CD4-positive, alpha-beta T cell (primary cell): ENCODE results near the gene ERLEC1. TPM values are rescaled to one million over a fixed set of nuclear protein-coding genes. Genes with fewer than 3 reads are reported as not detected.
"Not testable (repeated sequence)": the region's sequence is repeated elsewhere in the genome, so short reads cannot be mapped to it uniquely, and the experiment has no call there.

Experiments used
- ATAC-seq: fragments of 200-7000 bp; cut with Tn5 transposase; one replicate; pipeline ENCODE4 v1.10.0; 2022; ENCODE audit warnings: mild to moderate bottlenecking; ENCODE audit not compliant: poor library complexity
- CTCF ChIA-PET: fragments of 350-600 bp; sonication (Branson Sonifier 250); formaldehyde crosslinking; loops from one replicate; lab custom pipeline; 2021; ENCODE audit warnings: antibody characterized with exemption, inconsistent platforms; lab: Charles Lee
- POLR2A ChIA-PET: fragments of 350-600 bp; sonication (Branson Sonifier 250); formaldehyde crosslinking; loops from one replicate; lab custom pipeline; 2021; ENCODE audit warnings: antibody characterized with exemption, inconsistent platforms; lab: Charles Lee
- DNase-seq, 14 experiments: peaks; one replicate each; pipeline ENCODE4 v3.0.0-alpha.2; 2013 to 2020; ENCODE audit warnings: mixed read lengths in 2 of 14
- H3K27ac ChIP-seq, 2 donors: one replicate each; pipeline versions ENCODE4 v1.5.1 to v1.7.0; 2013; ENCODE audit warnings: low read length in 2 of 2, low read depth in 1 of 2, mild to moderate bottlenecking in 1 of 2
- H3K27me3 ChIP-seq, 2 experiments: 1 replicate in 1 of 2; 2 replicates in 1 of 2; pipeline versions ENCODE4 v1.6.1 to v1.7.0; 2013; ENCODE audit warnings: low read length in 2 of 2, control low read depth in 1 of 2, mild to moderate bottlenecking in 1 of 2, moderate library complexity in 1 of 2; ENCODE audit not compliant: insufficient read depth in 2 of 2, control insufficient read depth in 1 of 2
- H3K36me3 ChIP-seq: one replicate; pipeline ENCODE4 v1.6.1; 2013; ENCODE audit warnings: low read length, control low read depth; ENCODE audit not compliant: insufficient read depth
- H3K4me1 ChIP-seq: one replicate; pipeline ENCODE4 v1.6.1; 2013; ENCODE audit warnings: low read length, control low read depth; ENCODE audit not compliant: insufficient read depth
- H3K4me3 ChIP-seq: one replicate; pipeline ENCODE4 v1.5.1; 2013; ENCODE audit warnings: mild to moderate bottlenecking, low read length, moderate library complexity
- H3K9me3 ChIP-seq, 2 experiments: 1 replicate in 1 of 2; 2 replicates in 1 of 2; pipeline versions ENCODE4 v1.6.1 to v1.7.0; 2013; ENCODE audit warnings: low read length in 2 of 2, mild to moderate bottlenecking in 2 of 2, control low read depth in 1 of 2, moderate library complexity in 1 of 2; ENCODE audit not compliant: control insufficient read depth in 1 of 2, insufficient read depth in 1 of 2
- H3K27ac Mint-ChIP-seq: one replicate; pipeline ENCODE4 v1.8.0; 2020; ENCODE audit warnings: mixed read lengths
- H3K27me3 Mint-ChIP-seq: one replicate; pipeline ENCODE4 v1.8.0; 2021; ENCODE audit warnings: mixed read lengths
- H3K36me3 Mint-ChIP-seq: one replicate; pipeline ENCODE4 v1.8.0; 2021; ENCODE audit warnings: low read depth, mixed read lengths
- H3K4me1 Mint-ChIP-seq: one replicate; pipeline ENCODE4 v1.8.0; 2021; ENCODE audit warnings: low read depth, mixed read lengths
- H3K4me3 Mint-ChIP-seq: one replicate; pipeline ENCODE4 v1.8.0; 2020; ENCODE audit warnings: mild to moderate bottlenecking, mixed read lengths
- H3K9me3 Mint-ChIP-seq: one replicate; pipeline ENCODE4 v1.8.0; 2020; ENCODE audit warnings: mixed read lengths
- intact Hi-C, 2 experiments: fragments of 100-400 bp; cut with DNase I in 1 of 2; cut with micrococcal nuclease in 1 of 2; formaldehyde crosslinking; loops; one replicate each; pipeline versions ENCODE4 v1.15.1 to v1.9.0; 2023 to 2025; cut with DNase I, micrococcal nuclease
- total RNA-seq, 174 experiments: library from RNA in 2 of 174; stranded (reverse) in 2 of 174; gene quantifications; one replicate each; pipeline ENCODE4 v1.2.3 and lab custom pipeline; 2021 to 2026
- TF ChIP-seq, protein P1 (sequence below): fragments of 200-600 bp; IDR thresholded peaks from one replicate; pipeline ENCODE4 v1.8.0; 2022; ENCODE audit warnings: antibody characterized with exemption, mild to moderate bottlenecking

The ERLEC1 gene
- total RNA-seq, 2 experiments from 2014 or later: 14.5 to 14.7 TPM

GRCh38 chr2:53820711-53821110, 33.9 kb downstream of the ERLEC1 start:
- H3K36me3 Mint-ChIP-seq: peaks cover 42% of the 10 kb centered on the region

GRCh38 chr2:53821810-53822209, 35.0 kb downstream of the ERLEC1 start:
- TF ChIP-seq, protein P1, sequence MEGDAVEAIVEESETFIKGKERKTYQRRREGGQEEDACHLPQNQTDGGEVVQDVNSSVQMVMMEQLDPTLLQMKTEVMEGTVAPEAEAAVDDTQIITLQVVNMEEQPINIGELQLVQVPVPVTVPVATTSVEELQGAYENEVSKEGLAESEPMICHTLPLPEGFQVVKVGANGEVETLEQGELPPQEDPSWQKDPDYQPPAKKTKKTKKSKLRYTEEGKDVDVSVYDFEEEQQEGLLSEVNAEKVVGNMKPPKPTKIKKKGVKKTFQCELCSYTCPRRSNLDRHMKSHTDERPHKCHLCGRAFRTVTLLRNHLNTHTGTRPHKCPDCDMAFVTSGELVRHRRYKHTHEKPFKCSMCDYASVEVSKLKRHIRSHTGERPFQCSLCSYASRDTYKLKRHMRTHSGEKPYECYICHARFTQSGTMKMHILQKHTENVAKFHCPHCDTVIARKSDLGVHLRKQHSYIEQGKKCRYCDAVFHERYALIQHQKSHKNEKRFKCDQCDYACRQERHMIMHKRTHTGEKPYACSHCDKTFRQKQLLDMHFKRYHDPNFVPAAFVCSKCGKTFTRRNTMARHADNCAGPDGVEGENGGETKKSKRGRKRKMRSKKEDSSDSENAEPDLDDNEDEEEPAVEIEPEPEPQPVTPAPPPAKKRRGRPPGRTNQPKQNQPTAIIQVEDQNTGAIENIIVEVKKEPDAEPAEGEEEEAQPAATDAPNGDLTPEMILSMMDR: no peak
- H3K27ac Mint-ChIP-seq: no peak overlapping the region
- ChIA-PET POLR2A (no interaction called here), CTCF (no interaction called here)
- H3K9me3 Mint-ChIP-seq: no peaks in the 10 kb centered on the region
- H3K4me1 Mint-ChIP-seq: no peaks in the 10 kb centered on the region
- ATAC-seq (no peak), DNase-seq (no peak)
- no peak overlapping the region for H3K27ac ChIP-seq
- no peaks in the 10 kb centered on the region for H3K27me3 Mint-ChIP-seq
- peaks cover 21% of the 10 kb centered on the region for H3K36me3 ChIP-seq
- no peaks in the 10 kb centered on the region for H3K9me3 ChIP-seq
- peaks cover 31% of the 10 kb centered on the region for H3K36me3 Mint-ChIP-seq
- no peak overlapping the region for H3K4me3 ChIP-seq
- H3K27me3 ChIP-seq: no peaks in the 10 kb centered on the region
- intact Hi-C loops: no loop called here
- no peaks in the 10 kb centered on the region for H3K4me1 ChIP-seq
- H3K4me3 Mint-ChIP-seq: no peak overlapping the region

More at GRCh38 chr2:53820711-53821110, 33.9 kb downstream of the ERLEC1 start:
- H3K4me3 ChIP-seq: no peak overlapping the region
- ATAC-seq (no peak), DNase-seq (no peak)
- no peaks in the 10 kb centered on the region for H3K27me3 ChIP-seq
- H3K36me3 ChIP-seq: peaks cover 30% of the 10 kb centered on the region
- no peaks in the 10 kb centered on the region for H3K9me3 ChIP-seq
- POLR2A ChIA-PET: no interaction called here
- Mint-ChIP-seq H3K9me3 (no peaks in the 10 kb centered on the region), H3K4me3 (no peak overlapping the region), H3K4me1 (no peaks in the 10 kb centered on the region), H3K27me3 (no peaks in the 10 kb centered on the region), H3K27ac (no peak overlapping the region)
- no peaks in the 10 kb centered on the region for H3K4me1 ChIP-seq
- TF ChIP-seq, protein P1: no peak
- intact Hi-C loops: no loop called here
- no peak overlapping the region for H3K27ac ChIP-seq
- CTCF ChIA-PET: no interaction called here

- H3K27me3 ChIP-seq, H3K4me1 Mint-ChIP-seq, H3K27ac ChIP-seq, H3K4me1 ChIP-seq, H3K9me3 ChIP-seq, POLR2A ChIA-PET, ATAC-seq, H3K27me3 Mint-ChIP-seq, H3K27ac Mint-ChIP-seq, H3K4me3 Mint-ChIP-seq, H3K9me3 Mint-ChIP-seq, H3K36me3 ChIP-seq, H3K4me3 ChIP-seq, intact Hi-C loops: not testable (repeated sequence)
- peaks cover 16% of the 10 kb centered on the region for H3K36me3 Mint-ChIP-seq
- DNase-seq: peak in 3 of 14 experiments; percentile 2 to 4 (median 3)
- CTCF ChIA-PET: interaction anchor here (1.2 kb wide), 1 partner anchor 10 kb away, joined by 3 read pairs; no protein-coding TSS in a partner anchor
These were observed 36.8 kb downstream of the ERLEC1 start for GRCh38 chr2:53823639-53824038.

GRCh38 chr2:53826030-53826410, 39.2 kb downstream of the ERLEC1 start:
- Histone ChIP-seq H3K36me3 (peaks cover 3% of the 10 kb centered on the region), H3K4me1 (no peaks in the 10 kb centered on the region), H3K4me3 (no peak overlapping the region), H3K27me3 (no peaks in the 10 kb centered on the region), H3K9me3 (peaks cover 0 to 4% of the 10 kb centered on the region in 2 experiments), H3K27ac (no peak overlapping the region)
- no peak overlapping the region for H3K4me3 Mint-ChIP-seq
- ChIA-PET CTCF (no interaction called here), POLR2A (no interaction called here)
- intact Hi-C loops: no loop called here
- no peak for ATAC-seq
- TF ChIP-seq, protein P1: no peak
- peaks cover 10% of the 10 kb centered on the region for H3K36me3 Mint-ChIP-seq
- peaks cover 4% of the 10 kb centered on the region for H3K9me3 Mint-ChIP-seq
- H3K27me3 Mint-ChIP-seq: no peaks in the 10 kb centered on the region
- H3K4me1 Mint-ChIP-seq: no peaks in the 10 kb centered on the region
- DNase-seq: no peak
- no peak overlapping the region for H3K27ac Mint-ChIP-seq
